OCI-LY3 (cell line): ENCODE data around the gene CHKA.

ENCODE experiments used
- H2AFZ ChIP-seq: fragments of 200-600, 300-600 bp; shearing (Covaris generic); 2 replicates; pipeline ENCODE4 v1.6.0; 2014; ENCODE audit warnings: antibody characterized with exemption, low read depth, low read length
- H3K27ac ChIP-seq: fragments of 200-600, 300-600 bp; sonication (generic); 2 replicates; pipeline ENCODE4 v1.5.1; 2014; ENCODE audit warnings: mild to moderate bottlenecking, low read length, moderate library complexity, mixed read lengths
- H3K27me3 ChIP-seq: fragments of 200-600, 300-600 bp; sonication (generic); 2 replicates; pipeline ENCODE4 v1.6.1; 2014; ENCODE audit warnings: low read depth, low read length, mixed read lengths
- H3K36me3 ChIP-seq: fragments of 200-600, 300-600 bp; sonication (generic); replicated peaks from 2 replicates; pipeline ENCODE3; 2014; ENCODE audit warnings: low read depth, low read length, mixed read lengths
- H3K4me1 ChIP-seq: fragments of 300-600, 200-600 bp; sonication (generic); 2 replicates; pipeline ENCODE4 v1.6.1; 2014; ENCODE audit warnings: low read length, mixed read lengths
- H3K4me2 ChIP-seq: fragments of 200-600, 300-600 bp; sonication (generic); 2 replicates; pipeline ENCODE4 v1.6.1; 2014; ENCODE audit warnings: low read length, mixed read lengths
- H3K4me3 ChIP-seq: fragments of 300-600, 200-600 bp; sonication (generic); 2 replicates; pipeline ENCODE4 v1.5.1; 2014; ENCODE audit warnings: antibody characterized with exemption, mild to moderate bottlenecking, low read length, moderate library complexity
- H3K79me2 ChIP-seq: fragments of 300-600, 200-600 bp; shearing (Covaris generic); 2 replicates; pipeline ENCODE4 v1.6.1; 2014; ENCODE audit warnings: mild to moderate bottlenecking, low read length, mixed read lengths
- H3K9ac ChIP-seq: fragments of 300-600, 200-600 bp; shearing (Covaris generic); 2 replicates; pipeline ENCODE4 v1.6.0; 2014; ENCODE audit warnings: mild to moderate bottlenecking, low read length, moderate library complexity
- H3K9me3 ChIP-seq: fragments of 200-600, 300-600 bp; shearing (Covaris generic); 2 replicates; pipeline ENCODE4 v1.6.1; 2014; ENCODE audit warnings: low read length, mixed read lengths; ENCODE audit not compliant: insufficient read depth
- H4K20me1 ChIP-seq: fragments of 200-600, 300-600 bp; sonication (generic); 2 replicates; pipeline ENCODE4 v1.6.1; 2016; ENCODE audit warnings: low read length, mixed read lengths; ENCODE audit not compliant: insufficient read depth
- EZH2phosphoT487 ChIP-seq: fragments of 200-600 bp; shearing (Covaris generic); IDR thresholded peaks from 2 replicates; pipeline ENCODE4 v1.6.1; 2018; ENCODE audit warnings: antibody characterized with exemption, mixed run types, low read depth
- TF ChIP-seq, protein P1 (sequence below): fragments of 200-600, 300-600 bp; sonication (generic); IDR thresholded peaks from 2 replicates; pipeline ENCODE4 v1.5.1; 2014; ENCODE audit warnings: antibody characterized with exemption, low read length, low read depth

CHKA gene

DNA sequence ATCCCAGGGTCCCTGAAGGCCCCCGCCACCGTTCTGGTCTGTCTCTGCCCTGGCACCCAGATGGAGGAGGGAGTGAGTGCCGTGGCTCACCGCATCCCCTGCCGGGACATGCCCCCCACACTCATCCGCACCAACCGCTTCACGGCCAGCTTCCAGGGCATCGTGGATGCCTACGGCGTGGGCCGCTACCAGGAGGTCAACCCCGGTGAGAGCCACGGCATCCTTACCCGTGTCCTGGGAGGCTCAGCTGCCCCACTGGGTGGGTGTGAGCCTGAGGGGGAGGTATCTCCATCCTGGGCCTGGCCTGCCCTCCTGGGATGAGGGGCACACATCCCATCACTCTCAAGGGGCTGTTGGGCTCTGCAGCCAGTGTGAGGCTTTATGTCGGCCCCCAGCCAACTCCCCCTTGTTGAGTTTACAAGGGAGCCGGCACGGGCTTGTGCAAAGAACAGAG is 76.3 kb downstream of the CHKA start:
- no peak for TF ChIP-seq EZH2phosphoT487
- TF ChIP-seq, protein P1, sequence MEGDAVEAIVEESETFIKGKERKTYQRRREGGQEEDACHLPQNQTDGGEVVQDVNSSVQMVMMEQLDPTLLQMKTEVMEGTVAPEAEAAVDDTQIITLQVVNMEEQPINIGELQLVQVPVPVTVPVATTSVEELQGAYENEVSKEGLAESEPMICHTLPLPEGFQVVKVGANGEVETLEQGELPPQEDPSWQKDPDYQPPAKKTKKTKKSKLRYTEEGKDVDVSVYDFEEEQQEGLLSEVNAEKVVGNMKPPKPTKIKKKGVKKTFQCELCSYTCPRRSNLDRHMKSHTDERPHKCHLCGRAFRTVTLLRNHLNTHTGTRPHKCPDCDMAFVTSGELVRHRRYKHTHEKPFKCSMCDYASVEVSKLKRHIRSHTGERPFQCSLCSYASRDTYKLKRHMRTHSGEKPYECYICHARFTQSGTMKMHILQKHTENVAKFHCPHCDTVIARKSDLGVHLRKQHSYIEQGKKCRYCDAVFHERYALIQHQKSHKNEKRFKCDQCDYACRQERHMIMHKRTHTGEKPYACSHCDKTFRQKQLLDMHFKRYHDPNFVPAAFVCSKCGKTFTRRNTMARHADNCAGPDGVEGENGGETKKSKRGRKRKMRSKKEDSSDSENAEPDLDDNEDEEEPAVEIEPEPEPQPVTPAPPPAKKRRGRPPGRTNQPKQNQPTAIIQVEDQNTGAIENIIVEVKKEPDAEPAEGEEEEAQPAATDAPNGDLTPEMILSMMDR, result no peak
- Histone ChIP-seq H3K9me3 (no peaks in the 10 kb centered on the region), H3K9ac (no peak overlapping the region), H3K27me3 (no peaks in the 10 kb centered on the region), H3K79me2 (peaks cover 32% of the 10 kb centered on the region), H4K20me1 (no peaks in the 10 kb centered on the region; the same call in 1 of the 2 replicates), H3K27ac (no peak overlapping the region), H3K36me3 (peaks cover 58% of the 10 kb centered on the region), H3K4me1 (peaks cover 10% of the 10 kb centered on the region), H3K4me3 (no peak overlapping the region), H2AFZ (no peak overlapping the region), H3K4me2 (no peak overlapping the region)

DNA sequence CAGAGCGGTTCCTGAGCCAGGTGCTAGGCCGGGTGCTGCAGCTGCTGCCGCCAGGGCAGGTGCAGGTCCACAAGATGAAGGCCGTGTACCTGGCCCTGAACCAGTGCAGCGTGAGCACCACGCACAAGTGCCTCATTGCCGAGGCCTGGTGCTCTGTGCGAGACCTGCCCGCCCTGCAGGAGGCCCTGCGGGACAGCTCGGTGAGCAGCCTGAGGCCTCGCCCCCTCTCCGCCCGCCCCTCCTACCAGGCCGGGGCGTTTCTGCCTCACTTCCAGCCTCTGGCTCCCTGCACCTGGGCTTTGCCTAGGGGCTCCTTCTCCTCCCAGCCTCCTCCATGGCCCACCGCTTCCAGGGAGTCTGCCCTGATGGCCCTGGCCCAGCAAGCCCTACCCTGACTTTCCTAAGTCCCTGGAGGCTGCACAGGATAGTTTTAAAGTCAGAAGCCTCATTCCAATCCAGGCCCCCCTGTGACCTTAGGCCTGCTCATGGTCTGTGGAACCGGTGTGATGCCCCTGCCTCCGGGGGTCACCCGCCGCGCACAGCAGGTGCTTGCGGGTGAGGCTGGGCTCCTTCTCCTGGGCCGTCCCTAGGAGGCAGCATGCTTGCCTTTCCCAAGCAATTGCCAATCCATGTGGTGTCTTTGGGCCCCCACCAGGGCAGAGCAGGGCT is 76.9 kb downstream of the CHKA start:
- Histone ChIP-seq H3K27ac (no peak overlapping the region), H3K4me1 (peaks cover 13% of the 10 kb centered on the region), H3K4me3 (no peak overlapping the region), H3K9me3 (no peaks in the 10 kb centered on the region), H3K27me3 (no peaks in the 10 kb centered on the region), H2AFZ (no peak overlapping the region), H3K4me2 (no peak overlapping the region), H4K20me1 (no peaks in the 10 kb centered on the region; the same call in 1 of the 2 replicates), H3K79me2 (peaks cover 38% of the 10 kb centered on the region), H3K36me3 (peaks cover 53% of the 10 kb centered on the region), H3K9ac (no peak overlapping the region)
- TF ChIP-seq, protein P1, result no peak
- TF ChIP-seq EZH2phosphoT487, result no peak

DNA sequence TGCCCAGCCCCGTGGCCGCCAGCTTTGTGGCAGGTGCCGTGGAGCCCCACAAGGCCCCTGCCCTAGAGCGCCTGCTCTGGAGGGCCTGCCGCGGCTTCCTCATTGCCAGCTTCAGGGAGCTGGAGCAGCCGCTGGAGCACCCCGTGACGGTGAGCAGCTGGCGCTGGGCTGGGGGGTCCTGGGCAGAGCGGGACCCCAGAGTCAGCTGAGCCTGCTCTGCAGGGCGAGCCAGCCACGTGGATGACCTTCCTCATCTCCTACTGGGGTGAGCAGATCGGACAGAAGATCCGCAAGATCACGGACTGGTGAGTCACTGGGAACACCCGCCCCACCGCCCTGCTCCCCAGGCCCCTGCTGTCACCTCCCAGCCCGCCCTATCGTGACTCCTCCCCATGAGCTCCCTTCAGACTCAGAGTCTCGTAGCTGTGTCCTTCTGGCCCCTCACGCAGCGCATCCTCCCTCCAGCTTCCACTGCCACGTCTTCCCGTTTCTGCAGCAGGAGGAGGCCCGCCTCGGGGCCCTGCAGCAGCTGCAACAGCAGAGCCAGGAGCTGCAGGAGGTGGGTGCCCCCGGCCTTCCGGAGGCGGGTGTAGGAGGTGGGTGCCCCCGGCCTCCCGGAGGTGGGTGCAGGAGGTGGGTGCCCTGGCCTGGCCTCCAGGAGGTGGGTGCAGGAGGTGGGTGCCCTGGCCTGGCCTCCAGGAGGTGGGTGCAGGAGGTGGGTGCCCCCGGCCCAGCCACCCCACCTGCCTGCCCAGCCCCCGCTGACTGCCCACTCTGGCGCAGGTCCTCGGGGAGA is 77.6 kb downstream of the CHKA start:
- TF ChIP-seq EZH2phosphoT487, result no peak
- TF ChIP-seq, protein P1, result no peak
- Histone ChIP-seq H3K27me3 (no peaks in the 10 kb centered on the region), H3K4me3 (no peak overlapping the region), H3K4me1 (peaks cover 13% of the 10 kb centered on the region), H3K79me2 (peaks cover 45% of the 10 kb centered on the region), H3K27ac (no peak overlapping the region), H3K36me3 (peaks cover 46% of the 10 kb centered on the region), H4K20me1 (no peaks in the 10 kb centered on the region; the same call in 1 of the 2 replicates), H2AFZ (no peak overlapping the region), H3K9ac (no peak overlapping the region), H3K4me2 (no peak overlapping the region), H3K9me3 (no peaks in the 10 kb centered on the region)

DNA sequence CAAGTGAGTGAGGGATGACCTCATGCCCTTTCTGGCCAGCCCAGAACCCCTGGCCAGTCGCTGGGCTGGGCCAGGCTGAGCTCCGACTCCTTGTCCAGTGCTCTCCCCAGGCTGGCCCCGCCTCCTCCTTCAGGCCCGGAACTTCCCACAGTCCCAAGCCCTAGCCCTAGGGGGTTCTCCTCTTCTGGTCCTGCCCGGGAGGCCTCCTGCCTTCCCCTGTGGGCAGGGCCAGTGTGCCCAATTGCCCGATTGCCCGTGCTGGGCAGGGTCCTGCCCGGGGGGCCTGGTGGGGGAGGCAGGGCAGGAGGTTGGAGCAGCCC is 78.2 kb downstream of the CHKA start:
- Histone ChIP-seq H2AFZ (no peak overlapping the region), H3K27me3 (no peaks in the 10 kb centered on the region), H3K27ac (no peak overlapping the region), H3K79me2 (peaks cover 45% of the 10 kb centered on the region), H3K4me3 (no peak overlapping the region), H4K20me1 (no peaks in the 10 kb centered on the region; the same call in 1 of the 2 replicates), H3K4me1 (peaks cover 19% of the 10 kb centered on the region), H3K4me2 (no peak overlapping the region), H3K9me3 (no peaks in the 10 kb centered on the region), H3K36me3 (peaks cover 44% of the 10 kb centered on the region), H3K9ac (no peak overlapping the region)
- TF ChIP-seq EZH2phosphoT487, result no peak
- TF ChIP-seq, protein P1, result no peak
